Uterus (tissue), 4 donors: ENCODE data around the gene PSMA6. TPM values are rescaled to one million over a fixed set of nuclear protein-coding genes. Genes with fewer than 3 reads are reported as not detected.
"Not testable (repeated sequence)": the region's sequence is repeated elsewhere in the genome, so short reads cannot be mapped to it uniquely, and the experiment has no call there.

ENCODE experiments used
- DNase-seq, 2 donors: peaks; one replicate each; pipeline ENCODE4 v3.0.0-alpha.2; 2019 to 2020
- H3K27ac ChIP-seq, 2 donors: fragments of 200-600 bp; sonication (generic); 1 replicate in 1 of 2; 2 replicates in 1 of 2; pipeline ENCODE4 v1.5.1; 2016 to 2018
- H3K27me3 ChIP-seq, 2 donors: fragments of 200-600 bp; sonication (generic); one replicate each; pipeline ENCODE4 v1.5.1; 2018 to 2019; ENCODE audit warnings: control low read depth in 1 of 2
- H3K36me3 ChIP-seq, 2 donors: fragments of 200-600 bp; sonication (generic); one replicate each; pipeline ENCODE4 v1.5.1; 2019; ENCODE audit warnings: control low read depth in 1 of 2
- H3K4me1 ChIP-seq, 2 donors: fragments of 200-600 bp; sonication (generic); one replicate each; pipeline ENCODE4 v1.5.1; 2018 to 2019; ENCODE audit warnings: control low read depth in 1 of 2
- H3K4me3 ChIP-seq, 2 donors: fragments of 200-600 bp; sonication (generic); 1 replicate in 1 of 2; 2 replicates in 1 of 2; pipeline ENCODE4 v1.5.1; 2018 to 2019; ENCODE audit warnings: mild to moderate bottlenecking in 1 of 2
- H3K9me3 ChIP-seq, 2 donors: fragments of 200-600 bp; sonication (generic); one replicate each; pipeline ENCODE4 v1.5.1; 2019; ENCODE audit warnings: control low read depth in 1 of 2
- POLR2A ChIP-seq, 2 donors: fragments of 450-650 bp; IDR thresholded peaks; one replicate each; pipeline ENCODE4 v1.6.1; 2016; ENCODE audit warnings: antibody characterized with exemption in 2 of 2, mild to moderate bottlenecking in 1 of 2, moderate library complexity in 1 of 2
- intact Hi-C: fragments of 100-400 bp; cut with DNase I; formaldehyde crosslinking; loops from one replicate; pipeline ENCODE4 v1.15.1; 2023; ENCODE audit warnings: low total_unique reads
- total RNA-seq, 4 donors: library from RNA; depleted of rRNA in 3 of 4; stranded (reverse); fragments of >200 nt in 3 of 4; gene quantifications; one replicate each; pipeline versions ENCODE4 v1.1.0 to v1.2.4, GENCODE V29; 2014 to 2023
- TF ChIP-seq, protein P1 (sequence below), 4 experiments: fragments of 200-600 bp in 2 of 4; fragments of 450-650 bp in 2 of 4; sonication (generic) in 2 of 4; IDR thresholded peaks; one replicate each; pipeline ENCODE4 v1.5.1; 2016 to 2019; ENCODE audit warnings: antibody characterized with exemption in 4 of 4, mild to moderate bottlenecking in 2 of 4, moderate library complexity in 1 of 4
- donor health status: DM: yes; HTN: yes; CAD: no.

PSMA6 gene
- total RNA-seq, 4 donors from 2014 or later = 114 to 180 (median 142) TPM

DNA sequence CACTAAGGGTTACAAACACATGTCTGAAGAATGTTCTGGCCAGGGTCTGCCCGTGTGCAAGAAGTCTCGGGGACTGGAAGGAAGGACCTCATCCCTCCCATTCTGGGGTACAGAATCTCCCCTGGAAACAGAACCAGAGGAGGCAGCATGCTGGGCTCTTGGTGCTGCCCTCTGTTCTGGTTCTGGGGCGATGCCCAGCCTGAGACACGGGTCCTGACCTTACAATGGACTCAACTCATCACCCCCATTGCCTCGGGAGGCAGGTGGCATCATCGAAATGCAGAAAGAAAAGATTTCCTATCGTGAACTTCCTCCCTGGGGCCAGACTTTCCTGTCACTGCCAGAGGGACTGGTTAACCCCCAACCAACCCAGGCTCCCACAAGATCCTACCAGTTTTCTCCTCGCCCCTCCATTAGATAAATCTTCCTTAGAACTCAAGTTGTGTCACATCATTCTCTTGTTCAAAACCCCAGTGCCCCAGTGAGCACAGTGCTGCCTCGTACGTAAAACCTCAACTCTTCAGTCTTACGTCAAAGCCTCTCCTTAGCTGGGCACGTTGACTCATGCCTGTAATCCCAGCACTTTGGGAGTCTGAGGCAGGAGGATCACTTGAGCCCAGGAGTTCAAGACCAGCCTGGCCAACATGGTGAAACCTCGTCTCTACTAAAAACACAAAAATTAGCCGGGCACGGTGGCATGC, 52.1 kb downstream of the PSMA6 start:
- Histone ChIP-seq H3K9me3 (no peaks in the 10 kb centered on the region), H3K36me3 (no peaks in the 10 kb centered on the region), H3K27me3 (no peaks in the 10 kb centered on the region), H3K27ac (no peak overlapping the region), H3K4me3 (no peak overlapping the region), H3K4me1 (peaks cover 7 to 20% of the 10 kb centered on the region in 2 donors)
- no peak for TF ChIP-seq POLR2A (IDR thresholded peaks at IDR 0.05)
- TF ChIP-seq, protein P1, sequence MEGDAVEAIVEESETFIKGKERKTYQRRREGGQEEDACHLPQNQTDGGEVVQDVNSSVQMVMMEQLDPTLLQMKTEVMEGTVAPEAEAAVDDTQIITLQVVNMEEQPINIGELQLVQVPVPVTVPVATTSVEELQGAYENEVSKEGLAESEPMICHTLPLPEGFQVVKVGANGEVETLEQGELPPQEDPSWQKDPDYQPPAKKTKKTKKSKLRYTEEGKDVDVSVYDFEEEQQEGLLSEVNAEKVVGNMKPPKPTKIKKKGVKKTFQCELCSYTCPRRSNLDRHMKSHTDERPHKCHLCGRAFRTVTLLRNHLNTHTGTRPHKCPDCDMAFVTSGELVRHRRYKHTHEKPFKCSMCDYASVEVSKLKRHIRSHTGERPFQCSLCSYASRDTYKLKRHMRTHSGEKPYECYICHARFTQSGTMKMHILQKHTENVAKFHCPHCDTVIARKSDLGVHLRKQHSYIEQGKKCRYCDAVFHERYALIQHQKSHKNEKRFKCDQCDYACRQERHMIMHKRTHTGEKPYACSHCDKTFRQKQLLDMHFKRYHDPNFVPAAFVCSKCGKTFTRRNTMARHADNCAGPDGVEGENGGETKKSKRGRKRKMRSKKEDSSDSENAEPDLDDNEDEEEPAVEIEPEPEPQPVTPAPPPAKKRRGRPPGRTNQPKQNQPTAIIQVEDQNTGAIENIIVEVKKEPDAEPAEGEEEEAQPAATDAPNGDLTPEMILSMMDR (IDR thresholded peaks at IDR 0.05) = no peak
- intact Hi-C loops = no loop called here
- DNase-seq = no peak

DNA sequence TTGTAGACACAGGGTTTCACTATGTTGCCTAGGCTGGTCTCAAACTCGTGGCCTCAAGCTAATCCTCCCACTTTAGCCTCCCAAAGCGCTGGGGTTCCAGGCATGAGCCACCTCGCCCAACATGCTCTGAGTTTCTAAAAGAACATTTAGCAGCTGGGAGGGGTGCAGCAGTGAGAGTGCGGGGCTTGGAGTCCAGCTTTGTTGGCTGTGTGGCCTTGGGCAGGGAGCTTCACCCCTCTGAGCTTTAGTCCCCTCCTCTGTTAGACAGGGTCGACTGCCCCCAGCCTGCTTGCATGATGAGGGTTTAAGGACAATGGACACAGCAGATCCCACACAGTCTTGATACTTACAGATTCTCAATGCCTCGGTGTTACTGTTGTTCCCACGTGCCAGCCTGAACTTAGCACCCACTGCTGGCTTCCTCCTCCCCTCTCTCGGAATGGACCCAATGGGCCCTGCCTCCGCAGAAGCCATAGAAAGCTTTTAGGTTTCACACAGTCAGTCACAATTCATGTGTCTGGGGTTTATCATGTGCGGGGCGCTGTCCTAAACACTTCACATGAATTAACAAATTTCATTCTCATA, 54.6 kb downstream of the PSMA6 start:
- Histone ChIP-seq H3K36me3 (no peaks in the 10 kb centered on the region), H3K4me1 (peaks cover 7 to 11% of the 10 kb centered on the region in 2 donors), H3K9me3 (no peaks in the 10 kb centered on the region), H3K4me3 (no peak overlapping the region), H3K27me3 (no peaks in the 10 kb centered on the region), H3K27ac (no peak overlapping the region)
- no peak for TF ChIP-seq POLR2A (IDR thresholded peaks at IDR 0.05)
- TF ChIP-seq, protein P1 (IDR thresholded peaks at IDR 0.05) = no peak
- intact Hi-C loops = no loop called here
- no peak for DNase-seq

DNA sequence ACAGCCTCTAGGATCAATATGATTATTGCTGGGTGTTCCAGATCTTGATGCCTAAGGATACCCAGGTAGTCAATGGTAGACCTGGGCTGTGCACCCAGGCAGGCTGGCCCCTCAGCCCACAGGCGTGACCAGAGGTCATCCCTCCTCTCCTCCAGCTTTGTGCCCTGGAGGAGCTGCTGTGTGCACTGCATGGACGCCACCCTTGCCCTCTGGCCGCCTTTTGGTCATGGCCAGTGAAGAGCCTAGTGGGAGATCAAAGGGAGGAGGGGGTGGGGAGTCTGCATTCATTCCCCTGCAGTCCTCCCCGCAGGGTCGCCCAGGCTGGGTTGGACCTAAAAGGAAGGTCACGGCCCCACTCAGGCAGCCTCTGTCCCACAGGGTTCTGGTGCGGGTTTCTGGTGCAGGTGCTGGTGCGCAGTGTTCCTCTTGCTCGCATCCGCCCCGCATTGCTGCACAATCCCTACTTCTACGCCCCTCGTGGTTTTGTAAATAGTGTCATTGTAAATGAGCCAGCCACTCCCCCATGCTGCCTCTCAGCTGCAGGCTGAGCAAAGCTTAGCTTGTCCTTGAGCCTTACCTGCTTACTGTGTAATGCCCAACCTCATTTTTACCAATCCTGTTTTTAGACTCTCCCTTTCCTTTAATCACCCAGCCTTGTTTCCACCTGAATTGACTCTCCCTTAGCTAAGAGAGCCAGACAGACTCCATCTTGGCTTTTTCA, 55.3 kb downstream of the PSMA6 start:
- intact Hi-C loops = no loop called here

DNA sequence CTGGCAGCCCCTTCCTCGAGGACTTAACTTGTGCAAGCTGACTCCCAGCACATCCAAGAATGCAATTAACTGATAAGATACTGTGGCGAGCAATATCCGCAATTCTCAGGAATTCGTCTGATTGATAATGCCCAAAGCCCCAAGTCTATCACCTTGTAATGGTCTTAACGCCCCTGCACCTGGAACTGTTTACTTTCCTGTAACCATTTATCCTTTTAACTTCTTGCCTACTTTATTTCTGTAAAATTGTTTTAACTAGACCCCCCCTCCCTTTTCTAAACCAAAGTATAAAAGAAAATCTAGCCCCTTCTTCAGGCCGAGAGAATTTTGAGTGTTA, 55.8 kb downstream of the PSMA6 start:
- H3K27ac ChIP-seq, H3K27me3 ChIP-seq, H3K4me1 ChIP-seq, H3K36me3 ChIP-seq, DNase-seq, H3K4me3 ChIP-seq, intact Hi-C loops, H3K9me3 ChIP-seq: not testable (repeated sequence)

More for the DNA sequence above, 55.3 kb downstream of the PSMA6 start:
- Histone ChIP-seq H3K4me3 (no peak overlapping the region), H3K4me1 (peaks cover 4% of the 10 kb centered on the region in 2 donors), H3K9me3 (no peaks in the 10 kb centered on the region), H3K27ac (no peak overlapping the region), H3K27me3 (no peaks in the 10 kb centered on the region), H3K36me3 (no peaks in the 10 kb centered on the region)
- no peak for DNase-seq
- TF ChIP-seq, protein P1 (IDR thresholded peaks at IDR 0.05) = no peak
- TF ChIP-seq POLR2A (IDR thresholded peaks at IDR 0.05) = no peak

DNA sequence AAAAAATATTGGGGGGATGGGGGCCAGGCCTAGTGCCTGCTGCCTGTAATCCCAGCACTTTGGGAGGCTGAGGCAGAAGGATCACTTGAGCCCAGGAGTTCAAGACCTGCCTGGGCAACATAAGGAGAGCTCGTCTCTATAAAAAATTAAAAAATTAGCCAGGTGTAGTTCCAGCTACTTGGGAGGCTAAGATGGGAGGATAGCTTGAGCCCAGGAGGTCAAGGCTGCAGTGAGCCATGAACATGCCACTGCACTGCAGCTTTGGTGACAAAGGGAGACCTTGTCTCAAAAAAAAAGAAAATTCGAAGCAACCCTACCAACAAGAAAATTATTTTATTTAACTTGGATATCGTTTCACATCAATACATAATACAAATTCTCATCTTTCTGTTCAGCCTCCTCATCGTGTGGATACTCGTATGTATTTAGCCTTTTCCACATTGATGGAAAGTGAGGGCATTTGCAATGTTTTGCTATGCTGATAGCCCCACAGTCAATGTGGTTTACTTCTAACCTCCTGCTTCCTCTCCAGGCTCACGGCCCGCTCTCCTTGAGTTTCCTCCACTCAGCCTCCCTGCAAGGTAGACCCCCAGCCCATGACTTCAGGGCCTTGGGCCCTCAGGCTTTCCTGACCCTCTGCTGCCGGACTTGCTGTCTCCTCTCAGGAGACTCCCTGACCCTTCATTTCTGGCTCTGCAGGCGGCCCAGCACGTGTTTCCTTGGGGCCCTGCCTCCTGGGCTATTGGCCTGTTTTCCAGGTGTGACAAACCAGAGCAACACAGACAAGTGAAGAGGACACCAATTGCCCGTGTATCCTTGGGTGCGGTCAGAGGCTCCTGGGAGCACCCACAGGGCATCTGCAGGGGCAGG, 57.5 kb downstream of the PSMA6 start:
- Histone ChIP-seq H3K27me3 (no peaks in the 10 kb centered on the region), H3K9me3 (no peaks in the 10 kb centered on the region), H3K27ac (no peak overlapping the region), H3K4me1 (no peaks in the 10 kb centered on the region), H3K36me3 (no peaks in the 10 kb centered on the region), H3K4me3 (no peak overlapping the region)
- TF ChIP-seq, protein P1 (IDR thresholded peaks at IDR 0.05) = no peak
- no peak for TF ChIP-seq POLR2A (IDR thresholded peaks at IDR 0.05)
- intact Hi-C loops = no loop called here
- DNase-seq = no peak
